Stimulated activated CD8-positive, alpha-beta memory T cell treated with anti-CD3 and anti-CD28 coated beads, Interleukin-4, amount 100 ng/mL, for 24 hours (primary cell): ENCODE measurements around the gene TYMP.

Experiments
- DNase-seq: peaks from one replicate; pipeline ENCODE4 v3.0.0-alpha.2; 2020; ENCODE audit warnings: low read depth

TYMP gene

GRCh38 chr22:50483977-50484853, 45.6 kb downstream of the TYMP start:
- DNase-seq, result no peak

- DNase-seq, result no peak
Measured at GRCh38 chr22:50483556-50483955, 46.3 kb downstream of the TYMP start.

GRCh38 chr22:50483106-50483505, 46.7 kb downstream of the TYMP start:
- no peak for DNase-seq

GRCh38 chr22:50482107-50483074, 47.4 kb downstream of the TYMP start:
- DNase-seq, result no peak

GRCh38 chr22:50481440-50482106, 48.2 kb downstream of the TYMP start, which contains the start of gene ADM2:
Gene ADM2, plus strand, starts transcription at chr22:50481543. Its CDS starts 305 bp downstream, at chr22:50481848.
- DNase-seq, result peak; percentile 52

GRCh38 chr22:50481045-50481439, 48.8 kb downstream of the TYMP start:
- no peak for DNase-seq

- no peak for DNase-seq
Measured at GRCh38 chr22:50479721-50480120, 50.1 kb downstream of the TYMP start.

- DNase-seq, result no peak
Measured at GRCh38 chr22:50477923-50478322, 51.9 kb downstream of the TYMP start.

- no peak for DNase-seq
Measured at GRCh38 chr22:50476868-50477267, 52.9 kb downstream of the TYMP start.
